Stimulated activated CD4-positive, alpha-beta T cell treated with anti-CD3 and anti-CD28 coated beads, Interleukin-4, amount 100 ng/mL, for 1 hour (primary cell): ENCODE data around the gene EEF1AKMT1.

Source experiments
- DNase-seq: peaks from one replicate; pipeline ENCODE4 v3.0.0-alpha.2; 2020

The EEF1AKMT1 gene

DNA sequence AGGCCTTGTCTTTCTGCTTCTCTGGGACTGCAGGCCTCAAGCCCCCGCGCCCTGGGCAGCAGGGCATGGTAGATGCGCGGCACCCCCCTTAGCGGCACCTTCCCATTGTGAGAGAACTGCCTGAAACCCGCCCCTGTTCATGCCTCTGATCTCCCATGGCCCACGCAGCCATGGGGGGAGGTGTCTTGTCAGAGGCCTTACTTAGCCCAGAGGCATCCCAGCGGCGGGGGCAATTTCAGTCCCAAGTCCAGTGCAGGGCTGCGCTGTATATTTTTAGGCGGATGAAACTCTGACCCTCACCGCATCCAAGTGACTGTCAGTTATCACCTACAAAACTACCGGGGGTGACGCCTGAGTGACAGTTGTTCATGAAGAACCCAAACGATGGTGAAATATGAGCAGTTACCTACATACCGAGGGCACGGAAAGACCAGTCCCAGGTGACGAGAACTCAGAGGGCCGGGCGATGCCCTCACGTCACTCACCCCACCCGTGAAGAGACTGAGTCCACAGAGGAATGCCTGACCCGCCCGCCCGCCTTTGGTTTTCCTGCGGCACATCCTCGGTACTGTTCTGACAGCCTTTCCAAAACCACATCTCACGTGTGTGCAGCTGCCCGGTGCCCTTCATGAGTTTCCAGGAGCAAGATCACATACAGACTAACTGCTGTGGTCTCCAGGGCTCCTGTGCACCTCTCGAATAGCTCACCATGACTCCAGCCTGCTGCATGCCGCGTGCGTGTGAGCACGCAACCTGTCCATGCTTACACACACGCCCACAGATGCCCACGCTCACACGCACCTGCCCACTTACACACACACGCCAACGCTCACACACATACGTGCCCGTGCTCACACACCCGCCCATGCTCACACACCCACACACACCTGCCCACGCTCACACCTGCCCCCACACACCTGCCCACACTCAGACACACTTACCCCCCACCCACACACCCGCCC is 55.9 kb downstream of the EEF1AKMT1 start:
- DNase-seq, result no peak

DNA sequence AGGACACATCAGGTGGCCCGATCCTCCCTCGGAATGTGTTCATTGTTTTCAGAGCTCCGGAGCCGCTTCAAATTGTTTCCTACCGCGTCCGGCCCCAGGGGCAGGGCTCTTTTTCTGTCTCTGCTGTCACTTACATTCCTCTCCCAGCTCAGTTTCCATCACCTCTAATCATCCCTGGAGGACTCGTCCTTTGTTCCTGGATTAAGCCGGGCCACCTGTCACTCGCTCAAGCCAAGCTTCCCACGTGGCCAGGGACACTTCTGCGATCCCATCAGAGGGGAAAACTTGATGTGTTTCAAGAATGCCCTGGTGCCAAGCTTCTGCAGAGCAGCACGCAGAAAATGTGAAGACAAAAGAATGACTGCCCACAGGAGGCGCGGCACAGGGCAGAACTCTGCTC is 56.8 kb downstream of the EEF1AKMT1 start:
- DNase-seq, result no peak

- DNase-seq, result no peak
Observed at GRCh38 chr13:20715330-20715712, 58.4 kb downstream of the EEF1AKMT1 start.

GRCh38 chr13:20714563-20715329 is 59.0 kb downstream of the EEF1AKMT1 start:
- no peak for DNase-seq

DNA sequence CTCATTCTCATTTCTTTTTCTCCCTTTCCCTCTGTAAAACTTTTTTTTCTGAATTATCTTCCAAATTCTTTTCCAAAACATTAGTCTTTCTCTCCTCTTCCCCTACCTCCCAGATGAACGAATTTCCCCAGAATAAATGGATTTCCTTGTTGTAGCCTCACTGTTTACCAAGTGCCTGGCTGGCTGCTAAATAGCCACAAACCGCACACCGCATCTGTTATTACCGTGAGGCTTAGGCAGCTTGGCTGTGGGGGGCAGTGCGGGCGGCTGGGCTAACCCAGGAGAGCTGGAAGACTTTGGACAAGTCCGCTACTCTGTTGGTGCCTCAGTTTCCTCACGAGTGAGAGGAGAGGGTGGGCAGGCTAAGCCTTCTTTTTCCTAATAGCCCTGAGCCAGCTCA is 59.6 kb downstream of the EEF1AKMT1 start:
- no peak for DNase-seq

DNA sequence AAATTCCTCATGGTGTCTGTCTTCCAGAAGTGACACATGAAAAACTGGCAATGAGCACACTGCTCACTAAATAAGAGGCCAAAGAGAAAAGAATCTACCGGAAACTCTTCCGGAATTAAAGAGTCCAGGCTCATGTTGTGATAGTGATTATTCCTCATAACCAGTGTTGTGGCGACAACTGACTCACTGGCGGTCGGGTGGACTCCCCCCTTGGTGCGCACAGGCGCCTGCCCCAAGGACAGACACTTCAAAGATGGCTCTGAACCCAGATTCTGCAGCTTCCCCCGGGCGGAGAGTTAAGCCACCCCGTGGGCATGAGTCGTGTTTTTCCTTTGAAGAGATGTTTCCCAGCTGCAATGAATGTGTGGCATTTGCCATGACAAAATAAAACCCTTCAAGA is 60.0 kb downstream of the EEF1AKMT1 start:
- no peak for DNase-seq

- DNase-seq, result no peak
Observed at GRCh38 chr13:20713014-20713376, 60.8 kb downstream of the EEF1AKMT1 start.

DNA sequence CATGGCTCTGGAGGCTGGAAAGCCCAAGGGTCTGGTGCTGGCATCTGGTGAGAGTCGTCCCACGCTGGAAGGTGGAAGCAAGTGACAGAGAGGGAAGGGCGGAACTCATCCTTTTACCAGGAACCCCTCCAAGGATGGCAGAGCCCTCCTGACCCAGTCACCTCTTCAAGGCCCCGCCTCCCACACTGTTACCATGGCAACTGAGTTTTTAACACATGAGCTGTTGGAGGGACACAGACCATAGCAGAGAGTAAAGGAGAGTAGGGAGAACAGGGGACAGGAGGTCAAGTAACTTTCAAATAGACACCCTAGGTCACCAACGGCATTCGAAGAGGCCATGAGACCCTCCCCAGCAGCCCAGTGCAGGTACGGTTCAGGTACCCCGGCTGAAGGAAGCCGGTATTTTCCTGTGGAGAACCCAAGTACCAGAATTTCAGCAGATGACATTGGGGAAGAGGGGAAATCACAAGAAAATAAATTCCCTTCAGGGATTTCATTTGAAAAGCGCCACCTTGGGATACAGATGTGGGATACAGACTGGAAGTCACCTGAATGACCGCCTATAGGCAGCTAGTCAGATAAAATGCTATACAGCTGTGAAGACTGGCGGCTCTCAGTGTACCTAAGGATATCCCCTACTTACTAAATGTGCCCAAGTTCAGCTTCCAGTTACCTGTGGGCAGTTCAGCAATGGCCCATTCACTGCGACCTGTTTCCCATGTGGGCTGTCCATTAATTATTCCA is 62.3 kb downstream of the EEF1AKMT1 start:
- no peak for DNase-seq

- no peak for DNase-seq
Observed at GRCh38 chr13:20709782-20710181, 64.0 kb downstream of the EEF1AKMT1 start.

GRCh38 chr13:20709369-20709768 is 64.4 kb downstream of the EEF1AKMT1 start:
- DNase-seq, result no peak

DNA sequence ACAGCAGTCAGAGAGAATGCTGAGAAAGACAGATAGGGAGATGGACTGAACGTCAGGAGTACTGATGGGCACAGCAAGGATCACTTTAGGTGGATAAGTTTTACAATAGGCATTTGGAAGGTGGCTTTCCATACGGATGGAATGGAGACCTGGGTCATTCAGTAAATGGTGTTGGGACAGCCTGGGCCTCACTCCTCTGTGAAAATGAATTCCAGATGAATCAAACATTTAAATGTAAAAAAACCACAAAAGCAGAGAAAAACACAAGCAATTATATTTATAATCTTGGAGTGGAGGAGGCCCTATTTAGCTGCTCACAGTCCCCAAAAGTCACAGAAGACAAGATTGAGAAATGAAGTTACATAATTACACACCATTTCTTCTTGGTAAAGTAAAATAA is 65.5 kb downstream of the EEF1AKMT1 start:
- DNase-seq, result no peak

DNA sequence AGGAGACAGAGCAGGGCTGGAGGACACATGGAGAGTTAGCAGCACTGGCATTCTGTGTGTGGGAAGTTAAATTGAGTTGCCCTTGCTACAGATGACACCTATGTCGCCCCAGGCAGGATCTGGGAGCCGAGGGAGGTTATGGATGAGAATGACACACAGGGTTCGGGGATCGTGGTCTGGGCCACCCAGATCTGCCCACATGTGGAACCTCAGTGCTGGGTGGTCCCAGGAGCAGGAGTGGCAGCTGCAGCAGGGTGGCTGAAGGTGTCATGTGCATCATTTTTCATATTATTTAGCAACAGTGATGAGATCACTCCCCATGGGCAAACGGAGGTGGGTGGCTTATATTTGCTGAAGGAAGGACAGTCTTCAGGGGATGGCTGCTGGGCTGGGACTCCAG is 67.1 kb downstream of the EEF1AKMT1 start:
- DNase-seq, result no peak

DNA sequence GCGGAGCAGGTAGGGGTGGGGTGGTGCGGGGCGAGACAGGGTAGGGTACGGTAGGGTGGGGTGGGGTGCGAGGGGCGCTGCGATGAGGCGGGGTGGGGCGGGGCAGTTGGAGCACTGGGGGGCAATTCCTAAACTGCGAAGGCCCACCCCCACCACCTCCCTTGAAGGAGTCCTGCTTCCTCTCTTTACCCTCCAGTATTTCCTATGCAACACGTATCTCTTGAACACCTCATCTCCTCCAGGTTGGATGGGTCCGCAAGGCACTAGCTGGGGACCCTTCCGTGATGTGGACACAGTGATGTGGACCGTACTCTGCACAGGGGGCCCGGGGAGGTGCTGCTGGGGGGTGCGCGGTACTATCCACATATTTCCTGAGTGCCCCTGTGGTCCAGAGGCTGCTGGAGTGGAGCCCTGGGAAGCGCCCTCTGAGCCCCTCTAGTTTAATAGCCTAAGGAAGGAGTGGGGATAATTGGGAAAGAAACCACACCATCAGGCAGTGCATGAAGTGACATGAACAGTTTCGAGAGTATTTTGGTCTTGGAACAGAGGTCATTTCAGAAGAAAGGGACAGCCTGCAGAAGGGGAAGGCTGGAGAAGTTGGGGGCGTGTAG is 69.2 kb downstream of the EEF1AKMT1 start:
- no peak for DNase-seq

GRCh38 chr13:20703780-20704458 is 69.8 kb downstream of the EEF1AKMT1 start:
- DNase-seq, result peak; percentile 77

- DNase-seq, result peak; percentile 42
Observed at GRCh38 chr13:20702915-20703779, 70.6 kb downstream of the EEF1AKMT1 start, which contains the start of gene IL17D. TSS of gene IL17D (plus strand) at chr13:20703699. CDS start at chr13:20704002, 303 bp downstream.

DNA sequence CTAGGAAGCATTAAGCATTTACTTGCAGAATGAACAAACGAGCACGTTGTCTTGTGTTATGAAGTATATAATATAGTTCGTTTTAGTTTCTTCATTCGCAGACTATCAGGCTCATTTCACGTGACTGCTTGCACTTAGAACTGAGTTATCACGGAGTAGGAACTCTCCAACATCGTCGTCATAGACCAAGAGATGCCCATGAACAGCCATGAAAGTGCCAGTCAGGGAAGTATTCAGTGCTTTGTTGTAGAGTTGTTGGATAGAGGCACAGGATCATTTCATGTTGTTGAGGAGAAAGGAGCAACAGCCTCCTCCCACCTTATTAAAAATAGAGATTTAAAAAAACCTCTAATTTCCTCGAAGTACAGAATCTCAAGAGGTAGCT is 71.2 kb downstream of the EEF1AKMT1 start:
- no peak for DNase-seq

GRCh38 chr13:20701461-20701860 is 72.3 kb downstream of the EEF1AKMT1 start:
- no peak for DNase-seq

GRCh38 chr13:20700288-20700687 is 73.5 kb downstream of the EEF1AKMT1 start:
- no peak for DNase-seq

- DNase-seq, result no peak
Observed at GRCh38 chr13:20699715-20700114, 74.0 kb downstream of the EEF1AKMT1 start.

- DNase-seq, result no peak
Observed at GRCh38 chr13:20696073-20696472, 77.7 kb downstream of the EEF1AKMT1 start.

DNA sequence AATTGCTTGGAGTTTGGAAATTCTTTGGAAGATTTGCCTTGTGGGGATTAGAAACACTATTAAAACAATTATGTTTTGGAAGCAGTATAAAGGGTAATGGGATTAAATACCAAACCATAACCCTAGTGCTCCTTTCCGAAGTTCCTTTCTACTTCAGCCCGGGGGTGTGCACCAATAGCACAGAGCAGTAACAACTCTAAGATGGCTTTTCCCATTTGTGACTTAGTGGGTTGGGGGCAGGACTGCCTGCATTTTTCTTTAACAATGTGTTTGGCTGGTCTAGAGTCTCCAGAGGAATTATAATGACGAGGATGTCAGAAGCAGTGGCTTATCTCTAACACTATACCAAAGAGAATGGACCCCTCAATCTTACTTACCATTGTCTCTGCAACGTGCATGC is 82.1 kb downstream of the EEF1AKMT1 start:
- no peak for DNase-seq
